Neural cell (in vitro differentiated cells): Measurements from ENCODE around the gene NT5E. TPM values are rescaled to one million over a fixed set of nuclear protein-coding genes. Genes with fewer than 3 reads are reported as not detected.

Source experiments
- H2AFZ ChIP-seq: fragments of 200-600, 300-800 bp; sonication (generic), shearing (Covaris generic); 2 replicates; pipeline ENCODE4 v1.6.0; 2014; ENCODE audit warnings: low read depth, mild to moderate bottlenecking, antibody characterized with exemption, low read length, moderate library complexity
- H3F3A ChIP-seq: fragments of 200-600 bp; shearing (Covaris generic); 2 replicates; pipeline ENCODE4 v1.6.1; 2016; ENCODE audit warnings: mild to moderate bottlenecking, moderate library complexity, mixed read lengths, antibody characterized with exemption, low read length; ENCODE audit not compliant: insufficient read depth, poor library complexity, severe bottlenecking
- H3K27ac ChIP-seq: fragments of 200-600, 300-800 bp; sonication (generic), shearing (Covaris generic); 2 replicates; pipeline ENCODE4 v1.5.1; 2014; ENCODE audit warnings: mild to moderate bottlenecking, low read length, moderate library complexity
- H3K27me3 ChIP-seq: fragments of 300-800, 200-600 bp; sonication (generic), shearing (Covaris generic); 2 replicates; pipeline ENCODE4 v1.6.0; 2014; ENCODE audit warnings: mild to moderate bottlenecking, low read depth, low read length, moderate library complexity; ENCODE audit not compliant: insufficient read depth
- H3K36me3 ChIP-seq: fragments of 300-800, 200-600 bp; sonication (generic), shearing (Covaris generic); 2 replicates; pipeline ENCODE4 v1.5.1; 2014; ENCODE audit warnings: mild to moderate bottlenecking, antibody characterized with exemption, low read length, moderate library complexity; ENCODE audit not compliant: insufficient read depth
- H3K4me2 ChIP-seq: fragments of 300-800, 200-600 bp; sonication (generic), shearing (Covaris generic); 2 replicates; pipeline ENCODE4 v1.6.0; 2014; ENCODE audit warnings: mild to moderate bottlenecking, low read length
- H3K4me3 ChIP-seq: fragments of 300-800, 200-600 bp; sonication (generic), shearing (Covaris generic); 2 replicates; pipeline ENCODE4 v1.5.1; 2014; ENCODE audit warnings: mild to moderate bottlenecking, low read length, moderate library complexity
- H3K79me2 ChIP-seq: fragments of 200-600 bp; shearing (Covaris generic); replicated peaks from 2 replicates; pipeline ENCODE4 v1.6.0; 2014; ENCODE audit warnings: mild to moderate bottlenecking, low read length, moderate library complexity; ENCODE audit not compliant: insufficient read depth
- H3K9ac ChIP-seq: fragments of 300-800, 200-600 bp; sonication (generic), shearing (Covaris generic); 2 replicates; pipeline ENCODE4 v1.6.1; 2016; ENCODE audit warnings: mild to moderate bottlenecking, low read length, mixed read lengths
- H3K9me2 ChIP-seq: fragments of 200-600 bp; shearing (Covaris generic); 2 replicates; pipeline ENCODE4 v1.6.1; 2016; ENCODE audit warnings: mild to moderate bottlenecking, low read length, mixed read lengths; ENCODE audit not compliant: insufficient read depth
- H3K9me3 ChIP-seq: fragments of 200-600, 300-800 bp; sonication (generic), shearing (Covaris generic); 2 replicates; pipeline ENCODE4 v1.6.1; 2016; ENCODE audit warnings: mild to moderate bottlenecking, mixed run types, low read length, moderate library complexity, mixed read lengths
- H4K20me1 ChIP-seq: fragments of 200-600 bp; shearing (Covaris generic); 2 replicates; pipeline ENCODE4 v1.6.1; 2016; ENCODE audit warnings: mild to moderate bottlenecking, mixed run types; ENCODE audit not compliant: insufficient read depth
- EP300 ChIP-seq: fragments of 450-650 bp; conservative IDR thresholded peaks from 2 replicates; pipeline ENCODE4 v1.6.1; 2014; ENCODE audit warnings: antibody characterized with exemption, mild to moderate bottlenecking, moderate library complexity; ENCODE audit not compliant: poor library complexity, severe bottlenecking
- EZH2 ChIP-seq: fragments of 200-600, 300-800 bp; shearing (Covaris generic), sonication (generic); IDR thresholded peaks from 2 replicates; pipeline ENCODE4 v1.6.1; 2014; ENCODE audit warnings: antibody characterized with exemption, low read length, borderline replicate concordance, mild to moderate bottlenecking; ENCODE audit not compliant: insufficient read depth, poor library complexity, severe bottlenecking
- MXI1 ChIP-seq: fragments of 450-650 bp; conservative IDR thresholded peaks from 2 replicates; pipeline ENCODE4 v1.6.1; 2014; ENCODE audit warnings: antibody characterized with exemption, mild to moderate bottlenecking; ENCODE audit not compliant: poor library complexity, severe bottlenecking
- POLR2AphosphoS5 ChIP-seq: IDR thresholded peaks from 2 replicates; pipeline ENCODE4 v1.6.1; 2012
- RAD21 ChIP-seq: fragments of 450-650 bp; conservative IDR thresholded peaks from 2 replicates; pipeline ENCODE4 v1.6.1; 2014; ENCODE audit warnings: antibody characterized with exemption, mild to moderate bottlenecking, moderate library complexity
- SMC3 ChIP-seq: fragments of 450-650 bp; conservative IDR thresholded peaks from 2 replicates; pipeline ENCODE4 v1.6.1; 2014; ENCODE audit warnings: antibody characterized with exemption, mild to moderate bottlenecking, moderate library complexity; ENCODE audit not compliant: poor library complexity
- TAF1 ChIP-seq: IDR thresholded peaks from 2 replicates; pipeline ENCODE4 v1.6.1; 2012; ENCODE audit warnings: low read depth
- polyA plus RNA-seq: library from polyadenylated mRNA; depleted of rRNA; stranded (reverse); fragments of >200 nt; gene quantifications from 2 replicates; pipeline ENCODE4 v1.2.3, GENCODE V29; 2014
- TF ChIP-seq, protein P1 (sequence below): fragments of 450-650 bp; IDR thresholded peaks from 2 replicates; pipeline ENCODE4 v1.5.1; 2014; ENCODE audit warnings: antibody characterized with exemption, mild to moderate bottlenecking, moderate library complexity; ENCODE audit not compliant: poor library complexity, severe bottlenecking
- TF ChIP-seq, protein P2 (sequence below): IDR thresholded peaks from 2 replicates; pipeline ENCODE4 v1.6.1; 2012; ENCODE audit warnings: borderline replicate concordance

Gene NT5E
- polyA plus RNA-seq, 1 donor from 2014 or later, result not detected

DNA sequence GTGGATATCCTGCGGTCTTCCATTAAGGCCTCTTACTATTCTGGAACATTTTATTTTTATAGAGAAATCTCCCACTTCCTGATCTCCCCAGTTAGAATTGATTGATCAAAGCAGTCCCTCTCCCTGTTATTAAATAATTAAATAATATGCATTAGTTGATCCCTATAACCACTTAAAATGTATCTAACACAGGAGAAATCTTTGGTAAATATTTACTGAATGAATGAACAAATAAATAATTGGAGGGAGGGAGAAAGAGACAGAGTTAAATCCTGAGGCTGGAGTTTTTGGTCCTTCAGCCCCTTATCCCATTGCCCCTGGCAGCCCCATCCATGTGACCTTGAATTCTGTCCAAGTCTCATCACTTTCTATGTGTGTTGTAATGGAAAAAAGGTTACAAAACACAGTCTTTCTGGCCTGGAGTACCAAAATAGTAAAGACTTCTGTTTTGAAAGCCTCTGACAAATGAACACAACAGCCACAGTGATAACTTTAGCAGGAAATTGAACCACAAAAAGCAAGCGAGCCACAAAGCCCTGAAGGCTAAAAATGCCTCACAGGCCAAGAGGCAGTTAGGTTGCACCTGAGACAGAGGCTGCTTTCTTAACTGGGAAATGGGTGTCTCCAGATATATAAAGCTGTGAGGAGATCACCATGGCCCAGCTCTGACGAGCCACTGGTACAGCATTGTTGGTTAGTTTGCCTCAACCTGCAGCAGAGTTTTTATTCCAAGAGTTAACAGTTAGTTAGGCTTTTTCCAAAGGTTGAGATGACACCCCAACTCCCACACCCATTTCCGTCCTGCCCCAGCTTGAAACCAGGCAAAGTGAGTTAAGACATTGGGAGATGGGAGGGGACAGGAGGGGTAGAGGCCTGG is 11.3 kb downstream of the NT5E start:
- TF ChIP-seq, protein P1, sequence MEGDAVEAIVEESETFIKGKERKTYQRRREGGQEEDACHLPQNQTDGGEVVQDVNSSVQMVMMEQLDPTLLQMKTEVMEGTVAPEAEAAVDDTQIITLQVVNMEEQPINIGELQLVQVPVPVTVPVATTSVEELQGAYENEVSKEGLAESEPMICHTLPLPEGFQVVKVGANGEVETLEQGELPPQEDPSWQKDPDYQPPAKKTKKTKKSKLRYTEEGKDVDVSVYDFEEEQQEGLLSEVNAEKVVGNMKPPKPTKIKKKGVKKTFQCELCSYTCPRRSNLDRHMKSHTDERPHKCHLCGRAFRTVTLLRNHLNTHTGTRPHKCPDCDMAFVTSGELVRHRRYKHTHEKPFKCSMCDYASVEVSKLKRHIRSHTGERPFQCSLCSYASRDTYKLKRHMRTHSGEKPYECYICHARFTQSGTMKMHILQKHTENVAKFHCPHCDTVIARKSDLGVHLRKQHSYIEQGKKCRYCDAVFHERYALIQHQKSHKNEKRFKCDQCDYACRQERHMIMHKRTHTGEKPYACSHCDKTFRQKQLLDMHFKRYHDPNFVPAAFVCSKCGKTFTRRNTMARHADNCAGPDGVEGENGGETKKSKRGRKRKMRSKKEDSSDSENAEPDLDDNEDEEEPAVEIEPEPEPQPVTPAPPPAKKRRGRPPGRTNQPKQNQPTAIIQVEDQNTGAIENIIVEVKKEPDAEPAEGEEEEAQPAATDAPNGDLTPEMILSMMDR, result no peak
- TF ChIP-seq RAD21, result no peak
- no peak for TF ChIP-seq EP300
- TF ChIP-seq TAF1, result no peak
- no peak for TF ChIP-seq EZH2
- no peak for TF ChIP-seq POLR2AphosphoS5
- TF ChIP-seq MXI1, result no peak
- no peak for TF ChIP-seq SMC3
- TF ChIP-seq, protein P2, sequence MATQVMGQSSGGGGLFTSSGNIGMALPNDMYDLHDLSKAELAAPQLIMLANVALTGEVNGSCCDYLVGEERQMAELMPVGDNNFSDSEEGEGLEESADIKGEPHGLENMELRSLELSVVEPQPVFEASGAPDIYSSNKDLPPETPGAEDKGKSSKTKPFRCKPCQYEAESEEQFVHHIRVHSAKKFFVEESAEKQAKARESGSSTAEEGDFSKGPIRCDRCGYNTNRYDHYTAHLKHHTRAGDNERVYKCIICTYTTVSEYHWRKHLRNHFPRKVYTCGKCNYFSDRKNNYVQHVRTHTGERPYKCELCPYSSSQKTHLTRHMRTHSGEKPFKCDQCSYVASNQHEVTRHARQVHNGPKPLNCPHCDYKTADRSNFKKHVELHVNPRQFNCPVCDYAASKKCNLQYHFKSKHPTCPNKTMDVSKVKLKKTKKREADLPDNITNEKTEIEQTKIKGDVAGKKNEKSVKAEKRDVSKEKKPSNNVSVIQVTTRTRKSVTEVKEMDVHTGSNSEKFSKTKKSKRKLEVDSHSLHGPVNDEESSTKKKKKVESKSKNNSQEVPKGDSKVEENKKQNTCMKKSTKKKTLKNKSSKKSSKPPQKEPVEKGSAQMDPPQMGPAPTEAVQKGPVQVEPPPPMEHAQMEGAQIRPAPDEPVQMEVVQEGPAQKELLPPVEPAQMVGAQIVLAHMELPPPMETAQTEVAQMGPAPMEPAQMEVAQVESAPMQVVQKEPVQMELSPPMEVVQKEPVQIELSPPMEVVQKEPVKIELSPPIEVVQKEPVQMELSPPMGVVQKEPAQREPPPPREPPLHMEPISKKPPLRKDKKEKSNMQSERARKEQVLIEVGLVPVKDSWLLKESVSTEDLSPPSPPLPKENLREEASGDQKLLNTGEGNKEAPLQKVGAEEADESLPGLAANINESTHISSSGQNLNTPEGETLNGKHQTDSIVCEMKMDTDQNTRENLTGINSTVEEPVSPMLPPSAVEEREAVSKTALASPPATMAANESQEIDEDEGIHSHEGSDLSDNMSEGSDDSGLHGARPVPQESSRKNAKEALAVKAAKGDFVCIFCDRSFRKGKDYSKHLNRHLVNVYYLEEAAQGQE, result no peak
- Histone ChIP-seq H3K9ac (no peak overlapping the region), H3K79me2 (no peaks in the 10 kb centered on the region), H3K27ac (no peak overlapping the region), H3K27me3 (no peaks in the 10 kb centered on the region), H4K20me1 (no peaks in the 10 kb centered on the region), H3K9me2 (no peaks in the 10 kb centered on the region), H3K4me2 (no peak overlapping the region), H3K9me3 (no peaks in the 10 kb centered on the region), H3K4me3 (no peak overlapping the region), H3K36me3 (no peaks in the 10 kb centered on the region), H2AFZ (no peak overlapping the region), H3F3A (no peaks in the 10 kb centered on the region)

DNA sequence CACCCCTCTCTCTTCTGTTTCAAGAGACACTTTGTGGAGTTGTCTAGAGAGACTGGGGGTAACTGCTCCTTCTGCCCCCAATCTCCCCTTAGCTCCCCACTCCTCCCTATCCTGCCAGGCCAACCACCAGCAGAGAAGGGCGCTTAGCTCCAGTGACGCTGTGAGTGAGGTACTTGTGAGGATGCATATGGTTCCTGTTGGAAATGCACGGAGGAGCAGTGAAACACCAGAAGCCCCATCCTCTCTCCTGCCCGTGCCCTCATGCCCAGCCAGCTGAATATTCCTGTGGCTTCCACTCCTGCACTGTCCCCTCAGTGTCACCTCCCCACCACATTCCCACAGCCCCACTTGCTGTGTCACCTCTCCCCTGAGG is 11.9 kb downstream of the NT5E start:
- no peaks in the 10 kb centered on the region for H3K27me3 ChIP-seq
- no peaks in the 10 kb centered on the region for H4K20me1 ChIP-seq
- H3K4me3 ChIP-seq, result no peak overlapping the region
- no peak overlapping the region for H3K27ac ChIP-seq
- H2AFZ ChIP-seq, result no peak overlapping the region
- H3F3A ChIP-seq, result no peaks in the 10 kb centered on the region
- H3K9me2 ChIP-seq, result no peaks in the 10 kb centered on the region
- H3K4me2 ChIP-seq, result no peak overlapping the region
- H3K36me3 ChIP-seq, result no peaks in the 10 kb centered on the region
- no peaks in the 10 kb centered on the region for H3K79me2 ChIP-seq
- H3K9ac ChIP-seq, result no peak overlapping the region
- TF ChIP-seq SMC3 (no peak), EZH2 (no peak), MXI1 (no peak), TAF1 (no peak), POLR2AphosphoS5 (no peak), RAD21 (no peak)
- TF ChIP-seq, protein P1, result no peak
- no peaks in the 10 kb centered on the region for H3K9me3 ChIP-seq
